Neural cell (in vitro differentiated cells): ENCODE results near the gene TMEM250.

ENCODE experiments used
- CTCF ChIP-seq: fragments of 450-650 bp; IDR thresholded peaks from 2 replicates; pipeline ENCODE4 v1.5.1; 2014; ENCODE audit warnings: antibody characterized with exemption, mild to moderate bottlenecking, moderate library complexity; ENCODE audit not compliant: poor library complexity, severe bottlenecking
- EP300 ChIP-seq: fragments of 450-650 bp; conservative IDR thresholded peaks from 2 replicates; pipeline ENCODE4 v1.6.1; 2014; ENCODE audit warnings: antibody characterized with exemption, mild to moderate bottlenecking, moderate library complexity; ENCODE audit not compliant: poor library complexity, severe bottlenecking
- EZH2 ChIP-seq: fragments of 200-600, 300-800 bp; shearing (Covaris generic), sonication (generic); IDR thresholded peaks from 2 replicates; pipeline ENCODE4 v1.6.1; 2014; ENCODE audit warnings: antibody characterized with exemption, low read length, borderline replicate concordance, mild to moderate bottlenecking; ENCODE audit not compliant: insufficient read depth, poor library complexity, severe bottlenecking
- POLR2AphosphoS5 ChIP-seq: IDR thresholded peaks from 2 replicates; pipeline ENCODE4 v1.6.1; 2012

- TF ChIP-seq CTCF (no peak), EP300 (no peak), EZH2 (no peak), POLR2AphosphoS5 (no peak)
Observed at GRCh38 chr9:136155576-136155975, 36.9 kb upstream of the TMEM250 start.
